Vagina (tissue), 2 donors: ENCODE results near the gene IYD.

Experiments used
- CTCF ChIP-seq, 3 experiments: fragments of 450-650 bp in 2 of 3; fragments of 200-600 bp in 1 of 3; sonication (generic) in 1 of 3; IDR thresholded peaks; one replicate each; pipeline ENCODE4 v1.5.1; 2017 to 2019; ENCODE audit warnings: antibody characterized with exemption in 3 of 3, mild to moderate bottlenecking in 2 of 3, moderate library complexity in 2 of 3
- POLR2A ChIP-seq, 2 donors: fragments of 450-650 bp; IDR thresholded peaks; one replicate each; pipeline ENCODE4 v1.6.1; 2017; ENCODE audit warnings: antibody characterized with exemption in 2 of 2, mild to moderate bottlenecking in 2 of 2, moderate library complexity in 2 of 2
- POLR2AphosphoS5 ChIP-seq, 2 donors: sonication (generic); formaldehyde crosslinking; IDR thresholded peaks; one replicate each; pipeline ENCODE4 v1.9.0; 2017; ENCODE audit warnings: antibody characterized with exemption in 2 of 2, mild to moderate bottlenecking in 2 of 2, low read depth in 1 of 2; ENCODE audit not compliant: insufficient read depth in 1 of 2

GRCh38 chr6:150444308-150444707 lies 75.5 kb downstream of the IYD start:
- TF ChIP-seq POLR2A (IDR thresholded peaks at IDR 0.05) (no peak), POLR2AphosphoS5 (IDR thresholded peaks at IDR 0.05; ENCODE audit: insufficient read depth in 1 of 2, low read depth in 1 of 2) (no peak), CTCF (IDR thresholded peaks at IDR 0.05) (no peak)
